Measurements from ENCODE around the gene PRTG. TPM values are rescaled to one million over a fixed set of nuclear protein-coding genes. Genes with fewer than 3 reads are reported as not detected.

The PRTG gene
- total and polyA plus RNA-seq, 10 of the 15 experiments (the other 5 are each of a cell fraction or from before 2014, with no cell fraction given) = under 0.01 to 0.25 TPM; not detected in 8

DNA sequence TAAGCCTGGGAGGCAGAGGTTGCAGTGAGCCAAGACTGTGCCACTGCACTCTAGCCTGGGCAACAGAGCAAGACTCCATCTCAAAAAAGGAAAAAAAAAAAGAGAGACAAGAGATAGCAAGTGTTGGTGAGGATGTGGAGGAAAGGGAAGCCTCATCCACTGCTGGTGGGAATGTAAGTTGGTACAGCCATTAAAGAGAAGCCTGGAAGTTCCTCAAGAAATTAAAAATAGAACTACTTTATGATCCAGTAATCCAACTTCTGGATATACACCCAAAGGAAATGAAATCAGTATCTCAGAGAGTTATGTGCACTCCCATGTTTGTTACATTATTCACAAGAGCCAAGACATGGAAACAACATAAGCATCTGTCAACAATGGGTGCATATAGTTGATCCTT is 169.7 kb downstream of the PRTG start:
- H3K4me1 ChIP-seq (ENCODE audit: control insufficient read depth, insufficient read depth, low read length) = no peaks in the 10 kb centered on the region
- intact Hi-C loops (cut with micrococcal nuclease; ENCODE audit: unreplicated experiment) (no loop called here), in situ Hi-C loops (cut with MboI) (no loop called here)
- ChIA-PET CTCF (no interaction called here), RAD21 (ENCODE audit: unreplicated experiment) (no interaction called here), SMC1A (ENCODE audit: uncharacterized antibody, unreplicated experiment) (no interaction called here), POLR2A (no interaction called here)
- H2AFZ ChIP-seq (ENCODE audit: control insufficient read depth, low read depth, low read length) = no peak overlapping the region
- H3K4me2 ChIP-seq (ENCODE audit: control insufficient read depth, insufficient read depth) = no peak overlapping the region
- H3K9me3 ChIP-seq (replicated peaks; ENCODE audit: control insufficient read depth, insufficient read depth, low read length) = no peaks in the 10 kb centered on the region
- no peaks in the 10 kb centered on the region for H3K36me3 ChIP-seq (ENCODE audit: control insufficient read depth in 2 of 2, insufficient read depth in 2 of 2, low read length in 1 of 2)
- no peaks in the 10 kb centered on the region for H3K79me2 ChIP-seq (ENCODE audit: control insufficient read depth, insufficient read depth, low read length)
- H3K27ac ChIP-seq (ENCODE audit: control insufficient read depth, insufficient read depth) = no peak overlapping the region
- no peak overlapping the region for H3K4me3 ChIP-seq
- ATAC-seq (no peak), FAIRE-seq (no peak), DNase-seq (ENCODE audit: low read depth, low spot score) (no peak)
- no TSS peak for BruUV-seq (replicated peaks)
- no peaks in the 10 kb centered on the region for H3K27me3 ChIP-seq (replicated peaks in 1 of 2; ENCODE audit: control insufficient read depth in 2 of 2, insufficient read depth in 2 of 2, low read length in 1 of 2)
- H3K9ac ChIP-seq (ENCODE audit: control insufficient read depth, insufficient read depth, low read length) = no peak overlapping the region
- H4K20me1 ChIP-seq (ENCODE audit: control insufficient read depth, insufficient read depth) = no peaks in the 10 kb centered on the region
- no peak for TF ChIP-seq IKZF2 (IDR thresholded peaks at IDR 0.05)
- TF ChIP-seq BHLHE40 (IDR thresholded peaks at IDR 0.05; ENCODE audit: borderline replicate concordance in 1 of 2, low read depth in 2 of 2, low read length in 1 of 2) = no peak
- no peak for TF ChIP-seq RFX5 (IDR thresholded peaks at IDR 0.05; ENCODE audit: low read depth, low read length)
- no peak for TF ChIP-seq HCFC1 (IDR thresholded peaks at IDR 0.05; ENCODE audit: low read length)
- no peak for TF ChIP-seq GATAD2B (conservative IDR thresholded peaks at IDR 0.05; ENCODE audit: low read depth)
- TF ChIP-seq POLR2AphosphoS5 (IDR thresholded peaks at IDR 0.05; ENCODE audit: low read length) = no peak
- no peak for TF ChIP-seq GABPA (IDR thresholded peaks at IDR 0.05; ENCODE audit: low read depth)
- TF ChIP-seq NFYA (IDR thresholded peaks at IDR 0.05; ENCODE audit: borderline replicate concordance, low read depth, low read length) = no peak
- no peak for TF ChIP-seq EED (IDR thresholded peaks at IDR 0.05; ENCODE audit: low read depth)
- TF ChIP-seq TCF7 (IDR thresholded peaks at IDR 0.05; ENCODE audit: borderline replicate concordance) = no peak
- TF ChIP-seq, protein P1, sequence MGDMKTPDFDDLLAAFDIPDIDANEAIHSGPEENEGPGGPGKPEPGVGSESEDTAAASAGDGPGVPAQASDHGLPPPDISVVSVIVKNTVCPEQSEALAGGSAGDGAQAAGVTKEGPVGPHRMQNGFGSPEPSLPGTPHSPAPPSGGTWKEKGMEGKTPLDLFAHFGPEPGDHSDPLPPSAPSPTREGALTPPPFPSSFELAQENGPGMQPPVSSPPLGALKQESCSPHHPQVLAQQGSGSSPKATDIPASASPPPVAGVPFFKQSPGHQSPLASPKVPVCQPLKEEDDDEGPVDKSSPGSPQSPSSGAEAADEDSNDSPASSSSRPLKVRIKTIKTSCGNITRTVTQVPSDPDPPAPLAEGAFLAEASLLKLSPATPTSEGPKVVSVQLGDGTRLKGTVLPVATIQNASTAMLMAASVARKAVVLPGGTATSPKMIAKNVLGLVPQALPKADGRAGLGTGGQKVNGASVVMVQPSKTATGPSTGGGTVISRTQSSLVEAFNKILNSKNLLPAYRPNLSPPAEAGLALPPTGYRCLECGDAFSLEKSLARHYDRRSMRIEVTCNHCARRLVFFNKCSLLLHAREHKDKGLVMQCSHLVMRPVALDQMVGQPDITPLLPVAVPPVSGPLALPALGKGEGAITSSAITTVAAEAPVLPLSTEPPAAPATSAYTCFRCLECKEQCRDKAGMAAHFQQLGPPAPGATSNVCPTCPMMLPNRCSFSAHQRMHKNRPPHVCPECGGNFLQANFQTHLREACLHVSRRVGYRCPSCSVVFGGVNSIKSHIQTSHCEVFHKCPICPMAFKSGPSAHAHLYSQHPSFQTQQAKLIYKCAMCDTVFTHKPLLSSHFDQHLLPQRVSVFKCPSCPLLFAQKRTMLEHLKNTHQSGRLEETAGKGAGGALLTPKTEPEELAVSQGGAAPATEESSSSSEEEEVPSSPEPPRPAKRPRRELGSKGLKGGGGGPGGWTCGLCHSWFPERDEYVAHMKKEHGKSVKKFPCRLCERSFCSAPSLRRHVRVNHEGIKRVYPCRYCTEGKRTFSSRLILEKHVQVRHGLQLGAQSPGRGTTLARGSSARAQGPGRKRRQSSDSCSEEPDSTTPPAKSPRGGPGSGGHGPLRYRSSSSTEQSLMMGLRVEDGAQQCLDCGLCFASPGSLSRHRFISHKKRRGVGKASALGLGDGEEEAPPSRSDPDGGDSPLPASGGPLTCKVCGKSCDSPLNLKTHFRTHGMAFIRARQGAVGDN (IDR thresholded peaks at IDR 0.05) = no peak
- no peak for TF ChIP-seq SREBF2 (IDR thresholded peaks at IDR 0.05; ENCODE audit: low read length)
- no peak for TF ChIP-seq POU2F2 (IDR thresholded peaks at IDR 0.05; ENCODE audit: borderline replicate concordance, low read depth, low read length)
- TF ChIP-seq CHD4 (IDR thresholded peaks at IDR 0.05) = no peak
- TF ChIP-seq, protein P2, sequence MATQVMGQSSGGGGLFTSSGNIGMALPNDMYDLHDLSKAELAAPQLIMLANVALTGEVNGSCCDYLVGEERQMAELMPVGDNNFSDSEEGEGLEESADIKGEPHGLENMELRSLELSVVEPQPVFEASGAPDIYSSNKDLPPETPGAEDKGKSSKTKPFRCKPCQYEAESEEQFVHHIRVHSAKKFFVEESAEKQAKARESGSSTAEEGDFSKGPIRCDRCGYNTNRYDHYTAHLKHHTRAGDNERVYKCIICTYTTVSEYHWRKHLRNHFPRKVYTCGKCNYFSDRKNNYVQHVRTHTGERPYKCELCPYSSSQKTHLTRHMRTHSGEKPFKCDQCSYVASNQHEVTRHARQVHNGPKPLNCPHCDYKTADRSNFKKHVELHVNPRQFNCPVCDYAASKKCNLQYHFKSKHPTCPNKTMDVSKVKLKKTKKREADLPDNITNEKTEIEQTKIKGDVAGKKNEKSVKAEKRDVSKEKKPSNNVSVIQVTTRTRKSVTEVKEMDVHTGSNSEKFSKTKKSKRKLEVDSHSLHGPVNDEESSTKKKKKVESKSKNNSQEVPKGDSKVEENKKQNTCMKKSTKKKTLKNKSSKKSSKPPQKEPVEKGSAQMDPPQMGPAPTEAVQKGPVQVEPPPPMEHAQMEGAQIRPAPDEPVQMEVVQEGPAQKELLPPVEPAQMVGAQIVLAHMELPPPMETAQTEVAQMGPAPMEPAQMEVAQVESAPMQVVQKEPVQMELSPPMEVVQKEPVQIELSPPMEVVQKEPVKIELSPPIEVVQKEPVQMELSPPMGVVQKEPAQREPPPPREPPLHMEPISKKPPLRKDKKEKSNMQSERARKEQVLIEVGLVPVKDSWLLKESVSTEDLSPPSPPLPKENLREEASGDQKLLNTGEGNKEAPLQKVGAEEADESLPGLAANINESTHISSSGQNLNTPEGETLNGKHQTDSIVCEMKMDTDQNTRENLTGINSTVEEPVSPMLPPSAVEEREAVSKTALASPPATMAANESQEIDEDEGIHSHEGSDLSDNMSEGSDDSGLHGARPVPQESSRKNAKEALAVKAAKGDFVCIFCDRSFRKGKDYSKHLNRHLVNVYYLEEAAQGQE (IDR thresholded peaks at IDR 0.05; ENCODE audit: low read depth, low read length) = no peak
- no peak for TF ChIP-seq NRF1 (conservative IDR thresholded peaks at IDR 0.05; ENCODE audit: low read depth, low read length)
- TF ChIP-seq CBX3 (IDR thresholded peaks at IDR 0.05; ENCODE audit: borderline replicate concordance, low read depth) = no peak
- TF ChIP-seq HDGF (IDR thresholded peaks at IDR 0.05) = no peak
- no peak for TF ChIP-seq NBN (IDR thresholded peaks at IDR 0.05)
- TF ChIP-seq FOS (IDR thresholded peaks at IDR 0.05; ENCODE audit: borderline replicate concordance, extremely low read depth, insufficient read length) = no peak
